H1 (cell line): ENCODE data around the gene NHLRC2. TPM values are rescaled to one million over a fixed set of nuclear protein-coding genes. Genes with fewer than 3 reads are reported as not detected.

ENCODE experiments used
- CBX8 ChIP-seq: fragments of 300-800, 300-1000 bp; sonication (generic); IDR thresholded peaks from 2 replicates; pipeline ENCODE4 v1.7.1; 2016; ENCODE audit warnings: low read depth, low read length, borderline replicate concordance
- SIX5 ChIP-seq: IDR thresholded peaks from 2 replicates; pipeline ENCODE4 v1.6.1; 2011; ENCODE audit warnings: mild to moderate bottlenecking, low read depth, low read length
- TAF7 ChIP-seq: optimal IDR thresholded peaks from 2 replicates; pipeline ENCODE3; 2011; ENCODE audit warnings: low read depth, mild to moderate bottlenecking, inconsistent platforms, low read length, moderate library complexity, borderline replicate concordance
- TCF12 ChIP-seq: IDR thresholded peaks from 2 replicates; pipeline ENCODE4 v1.6.1; 2011; ENCODE audit warnings: low read depth, mild to moderate bottlenecking, low read length
- polyA plus RNA-seq, 7 experiments: library from polyadenylated mRNA; depleted of rRNA in 3 of 7; stranded (reverse) in 5 of 7; unstranded in 2 of 7; fragments of >200 nt in 5 of 7; fragments of 200-250 nt in 2 of 7; gene quantifications; 1 replicate in 5 of 7; 2 replicates in 1 of 7; 4 replicates in 1 of 7; pipeline versions ENCODE4 v1.2.1 to v1.2.3, GENCODE V29; 2011 to 2013; ENCODE audit warnings: missing spikeins in 2 of 7, mixed read lengths in 2 of 7
- total RNA-seq: library from RNA; stranded (reverse); fragmentation: NEBNext Ultra II Directional; extraction: Animal tissue kit (Norgen Biotek cat#: 25700); gene quantifications from 2 replicates; pipeline ENCODE4 v1.2.1, GENCODE V29; 2021

Gene NHLRC2
- total and polyA plus RNA-seq, 2 of the 8 experiments (the other 6 are each of a cell fraction or from before 2014, with no cell fraction given): 4.9 to 25.6 TPM

GRCh38 chr10:113924186-113924585 lies 69.7 kb downstream of the NHLRC2 start (continued):
- TF ChIP-seq TAF7 (no peak), TCF12 (no peak), CBX8 (no peak), SIX5 (no peak)
